HG02759 (cell line): ENCODE results near the gene NFKBIE.

Experiments
- ATAC-seq: cut with Tn5 transposase; IDR thresholded peaks from one replicate; pipeline ENCODE4 v1.9.1; 2021; ENCODE audit warnings: mild to moderate bottlenecking, moderate library complexity; ENCODE audit not compliant: unreplicated experiment

NFKBIE gene

GRCh38 chr6:44297063-44298038, 32.0 kb upstream of the NFKBIE start:
- ATAC-seq: peak; percentile 59

- no peak for ATAC-seq
Measured at GRCh38 chr6:44294832-44295791, 29.8 kb upstream of the NFKBIE start.

GRCh38 chr6:44292661-44293365, 27.5 kb upstream of the NFKBIE start:
- ATAC-seq: no peak

- no peak for ATAC-seq
Measured at GRCh38 chr6:44291841-44292240, 26.5 kb upstream of the NFKBIE start.

- no peak for ATAC-seq
Measured at GRCh38 chr6:44289726-44290260, 24.4 kb upstream of the NFKBIE start.

GRCh38 chr6:44286747-44287146, 21.4 kb upstream of the NFKBIE start:
- ATAC-seq: no peak

- ATAC-seq: no peak
Measured at GRCh38 chr6:44286285-44286565, 20.9 kb upstream of the NFKBIE start.

GRCh38 chr6:44285552-44286284, 20.4 kb upstream of the NFKBIE start:
- no peak for ATAC-seq

GRCh38 chr6:44284867-44285266, 19.5 kb upstream of the NFKBIE start:
- ATAC-seq: no peak

GRCh38 chr6:44284121-44284520, 18.8 kb upstream of the NFKBIE start:
- no peak for ATAC-seq

- no peak for ATAC-seq
Measured at GRCh38 chr6:44278774-44279697, 13.7 kb upstream of the NFKBIE start.

GRCh38 chr6:44278315-44278714, 13.0 kb upstream of the NFKBIE start:
- no peak for ATAC-seq

- no peak for ATAC-seq
Measured at GRCh38 chr6:44277763-44278162, 12.4 kb upstream of the NFKBIE start.

GRCh38 chr6:44276667-44277640, 11.6 kb upstream of the NFKBIE start:
- no peak for ATAC-seq

GRCh38 chr6:44275749-44276648, 10.6 kb upstream of the NFKBIE start:
- ATAC-seq: no peak

GRCh38 chr6:44275271-44275748, 10.0 kb upstream of the NFKBIE start:
- ATAC-seq: no peak

GRCh38 chr6:44273617-44274016, 8.3 kb upstream of the NFKBIE start:
- ATAC-seq: no peak
